Esophagus squamous epithelium (tissue), 5 donors: ENCODE data around the gene SLC26A2. TPM values are rescaled to one million over a fixed set of nuclear protein-coding genes. Genes with fewer than 3 reads are reported as not detected.

ENCODE experiments used
- DNase-seq: peaks from one replicate; lab custom pipeline; 2025; lab: John Stamatoyannopoulos, UW
- H3K27ac ChIP-seq, 4 donors: fragments of 200-600 bp; sonication (generic); one replicate each; pipeline ENCODE4 v1.5.1; 2016 to 2019; ENCODE audit warnings: mild to moderate bottlenecking in 1 of 4
- H3K27me3 ChIP-seq, 4 donors: fragments of 200-600 bp; sonication (generic); 1 replicate in 3 of 4; 2 replicates in 1 of 4; pipeline versions ENCODE4 v1.5.1 to v1.6.0; 2017 to 2021; ENCODE audit warnings: antibody characterized with exemption in 1 of 4
- H3K36me3 ChIP-seq, 3 donors: fragments of 200-600 bp; sonication (generic); one replicate each; pipeline ENCODE4 v1.5.1; 2016 to 2019
- H3K4me1 ChIP-seq, 3 donors: fragments of 200-600 bp; sonication (generic); one replicate each; pipeline ENCODE4 v1.5.1; 2017 to 2019
- H3K4me3 ChIP-seq, 4 donors: fragments of 200-600 bp; sonication (generic); 1 replicate in 3 of 4; 2 replicates in 1 of 4; pipeline ENCODE4 v1.5.1; 2016 to 2019; ENCODE audit warnings: mild to moderate bottlenecking in 2 of 4, moderate library complexity in 1 of 4
- H3K9me3 ChIP-seq, 3 donors: fragments of 200-600 bp; sonication (generic); one replicate each; pipeline ENCODE4 v1.5.1; 2016 to 2019
- POLR2A ChIP-seq, 4 donors: fragments of 450-650 bp; IDR thresholded peaks; one replicate each; pipeline ENCODE4 v1.6.1; 2017; ENCODE audit warnings: antibody characterized with exemption in 4 of 4, mild to moderate bottlenecking in 4 of 4, moderate library complexity in 3 of 4
- WGBS, 2 donors: methylation state at CpG; one replicate each; pipeline ENCODE4 v1.1.5; 2018; 5-methylcytosine and 5-hydroxymethylcytosine counted together
- intact Hi-C: fragments of 100-400 bp; cut with DNase I; formaldehyde crosslinking; loops from one replicate; pipeline ENCODE4 v1.15.0; 2022
- total RNA-seq, 4 donors: library from RNA; depleted of rRNA; stranded (reverse); fragments of >200 nt; gene quantifications; one replicate each; pipeline ENCODE4 v1.1.0, GENCODE V29; 2016
- TF ChIP-seq, protein P1 (sequence below), 6 experiments: fragments of 450-650 bp in 4 of 6; fragments of 200-600 bp in 2 of 6; sonication (generic) in 2 of 6; IDR thresholded peaks; one replicate each; pipeline ENCODE4 v1.5.1; 2016 to 2019; ENCODE audit warnings: antibody characterized with exemption in 6 of 6, mild to moderate bottlenecking in 4 of 6, moderate library complexity in 4 of 6
- donor health status: DM: yes; HTN: yes; CAD: no.

The SLC26A2 gene
- total RNA-seq, 4 donors from 2014 or later, result 6.3 to 46.3 (median 29.6) TPM

- peak overlapping the region in 2 of 4 donors; percentile 80 to 86 for H3K27ac ChIP-seq
- TF ChIP-seq, protein P1, sequence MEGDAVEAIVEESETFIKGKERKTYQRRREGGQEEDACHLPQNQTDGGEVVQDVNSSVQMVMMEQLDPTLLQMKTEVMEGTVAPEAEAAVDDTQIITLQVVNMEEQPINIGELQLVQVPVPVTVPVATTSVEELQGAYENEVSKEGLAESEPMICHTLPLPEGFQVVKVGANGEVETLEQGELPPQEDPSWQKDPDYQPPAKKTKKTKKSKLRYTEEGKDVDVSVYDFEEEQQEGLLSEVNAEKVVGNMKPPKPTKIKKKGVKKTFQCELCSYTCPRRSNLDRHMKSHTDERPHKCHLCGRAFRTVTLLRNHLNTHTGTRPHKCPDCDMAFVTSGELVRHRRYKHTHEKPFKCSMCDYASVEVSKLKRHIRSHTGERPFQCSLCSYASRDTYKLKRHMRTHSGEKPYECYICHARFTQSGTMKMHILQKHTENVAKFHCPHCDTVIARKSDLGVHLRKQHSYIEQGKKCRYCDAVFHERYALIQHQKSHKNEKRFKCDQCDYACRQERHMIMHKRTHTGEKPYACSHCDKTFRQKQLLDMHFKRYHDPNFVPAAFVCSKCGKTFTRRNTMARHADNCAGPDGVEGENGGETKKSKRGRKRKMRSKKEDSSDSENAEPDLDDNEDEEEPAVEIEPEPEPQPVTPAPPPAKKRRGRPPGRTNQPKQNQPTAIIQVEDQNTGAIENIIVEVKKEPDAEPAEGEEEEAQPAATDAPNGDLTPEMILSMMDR (IDR thresholded peaks at IDR 0.05), result no peak
- no peak for TF ChIP-seq POLR2A (IDR thresholded peaks at IDR 0.05)
- DNase-seq, result no peak
- peaks cover 0 to 4% (median 0%) of the 10 kb centered on the region in 4 donors for H3K27me3 ChIP-seq
- 25 to 71% methylated on average over 1 of the region's 1 CpG for WGBS, 2 donors
- no peaks in the 10 kb centered on the region for H3K36me3 ChIP-seq
- H3K4me1 ChIP-seq, result peaks cover 18 to 77% (median 29%) of the 10 kb centered on the region in 3 donors
- no peaks in the 10 kb centered on the region for H3K9me3 ChIP-seq
- H3K4me3 ChIP-seq, result no peak overlapping the region
- intact Hi-C loops, result no loop called here
These were observed 22.9 kb upstream of the SLC26A2 start for GRCh38 chr5:149937610-149938009.

DNA sequence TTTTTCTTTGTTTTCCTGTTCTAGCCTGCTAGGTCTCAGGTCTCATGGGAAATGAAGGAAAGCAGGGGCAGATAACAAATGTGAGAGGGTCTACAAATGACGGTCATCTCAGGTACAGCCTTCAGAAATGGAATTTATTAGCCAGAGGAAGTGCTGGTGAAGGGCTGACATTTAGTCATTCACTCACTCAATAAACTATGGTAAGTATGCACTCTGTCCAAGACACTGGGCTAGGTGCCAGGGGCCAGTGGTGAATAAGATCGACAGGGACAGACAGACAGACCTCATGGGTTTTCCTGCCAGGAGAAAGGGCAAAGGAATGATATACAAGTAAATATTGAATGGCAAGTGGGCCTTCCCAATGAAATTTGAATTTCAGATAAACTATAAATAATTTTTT lies 22.3 kb upstream of the SLC26A2 start:
- Histone ChIP-seq H3K9me3 (no peaks in the 10 kb centered on the region), H3K4me1 (peaks cover 18 to 84% (median 32%) of the 10 kb centered on the region in 3 donors), H3K27me3 (no peaks in the 10 kb centered on the region), H3K36me3 (no peaks in the 10 kb centered on the region), H3K4me3 (no peak overlapping the region), H3K27ac (peak overlapping the region in 3 of 4 donors; percentile 63 to 86 (median 80))
- intact Hi-C loops, result no loop called here
- TF ChIP-seq, protein P1 (IDR thresholded peaks at IDR 0.05), result no peak
- TF ChIP-seq POLR2A (IDR thresholded peaks at IDR 0.05), result no peak
- DNase-seq, result no peak
- WGBS, 2 donors, result 34 to 40% methylated on average over 2 of the region's 2 CpGs

GRCh38 chr5:149938791-149939358 lies 21.7 kb upstream of the SLC26A2 start:
- H3K9me3 ChIP-seq, result no peaks in the 10 kb centered on the region
- no peak for DNase-seq
- 39 to 67% methylated on average over 4 of the region's 6 CpGs for WGBS, 2 donors
- intact Hi-C loops, result no loop called here
- H3K4me3 ChIP-seq, result no peak overlapping the region
- peak overlapping the region; percentile 36 to 86 (median 72) for H3K27ac ChIP-seq
- no peaks in the 10 kb centered on the region for H3K36me3 ChIP-seq
- TF ChIP-seq POLR2A (IDR thresholded peaks at IDR 0.05), result no peak
- TF ChIP-seq, protein P1 (IDR thresholded peaks at IDR 0.05), result no peak
- H3K27me3 ChIP-seq, result no peaks in the 10 kb centered on the region
- peaks cover 18 to 90% (median 35%) of the 10 kb centered on the region in 3 donors for H3K4me1 ChIP-seq

GRCh38 chr5:149939546-149939945 lies 21.0 kb upstream of the SLC26A2 start:
- H3K27me3 ChIP-seq, result no peaks in the 10 kb centered on the region
- intact Hi-C loops, result no loop called here
- H3K4me1 ChIP-seq, result peaks cover 18 to 97% (median 39%) of the 10 kb centered on the region in 3 donors
- no peaks in the 10 kb centered on the region for H3K9me3 ChIP-seq
- peak overlapping the region; percentile 36 to 86 (median 72) for H3K27ac ChIP-seq
- TF ChIP-seq, protein P1 (IDR thresholded peaks at IDR 0.05), result no peak
- no peak for TF ChIP-seq POLR2A (IDR thresholded peaks at IDR 0.05)
- no peaks in the 10 kb centered on the region for H3K36me3 ChIP-seq
- no peak overlapping the region for H3K4me3 ChIP-seq
- DNase-seq, result no peak
- WGBS, 2 donors, result 35 to 47% methylated on average over 6 of the region's 6 CpGs

GRCh38 chr5:149940077-149940574 lies 20.4 kb upstream of the SLC26A2 start:
- intact Hi-C loops, result no loop called here
- WGBS, 2 donors, result 77 to 81% methylated on average over 9 of the region's 9 CpGs
- Histone ChIP-seq H3K36me3 (no peaks in the 10 kb centered on the region), H3K27ac (peak overlapping the region in 2 of 4 donors; percentile 80 to 86), H3K27me3 (no peaks in the 10 kb centered on the region), H3K9me3 (no peaks in the 10 kb centered on the region), H3K4me3 (no peak overlapping the region), H3K4me1 (peaks cover 18 to 100% (median 45%) of the 10 kb centered on the region in 3 donors)
- TF ChIP-seq, protein P1 (IDR thresholded peaks at IDR 0.05), result no peak
- no peak for TF ChIP-seq POLR2A (IDR thresholded peaks at IDR 0.05)
- no peak for DNase-seq
